Right lobe of liver (tissue), 6 donors: ENCODE results near the gene SLC22A5. TPM values are rescaled to one million over a fixed set of nuclear protein-coding genes. Genes with fewer than 3 reads are reported as not detected.

ENCODE experiments used
- ATAC-seq, 4 donors: fragments of 200-7000 bp; cut with Tn5 transposase; one replicate each; pipeline ENCODE4 v1.9.1; 2020; ENCODE audit warnings: mild to moderate bottlenecking in 4 of 4, moderate library complexity in 4 of 4
- DNase-seq, 3 donors: peaks; one replicate each; pipeline ENCODE4 v3.0.0-alpha.2; 2020
- H3K27ac ChIP-seq, 3 donors: fragments of 200-600 bp; one replicate each; pipeline ENCODE4 v1.8.0; 2022
- H3K27me3 ChIP-seq, 2 donors: fragments of 200-600 bp; one replicate each; pipeline ENCODE4 v1.8.0; 2022
- H3K36me3 ChIP-seq, 4 donors: fragments of 200-600 bp; sonication (generic) in 1 of 4; one replicate each; pipeline versions ENCODE4 v1.5.1 to v1.8.0; 2017 to 2022; ENCODE audit warnings: control low read depth in 1 of 4
- H3K4me1 ChIP-seq, 4 donors: fragments of 200-600 bp; sonication (generic) in 1 of 4; one replicate each; pipeline versions ENCODE4 v1.5.1 to v1.8.0; 2017 to 2022; ENCODE audit warnings: control low read depth in 1 of 4
- H3K4me3 ChIP-seq, 3 donors: fragments of 200-600 bp; one replicate each; pipeline ENCODE4 v1.8.0; 2022
- H3K9me3 ChIP-seq, 4 donors: fragments of 200-600 bp; sonication (generic) in 1 of 4; one replicate each; pipeline versions ENCODE4 v1.5.1 to v1.8.0; 2017 to 2022; ENCODE audit warnings: control low read depth in 1 of 4
- CTCF ChIP-seq, 4 donors: fragments of 200-600 bp in 3 of 4; fragments of 450-650 bp in 1 of 4; IDR thresholded peaks; one replicate each; pipeline versions ENCODE4 v1.5.1 to v1.8.0; 2016 to 2022; ENCODE audit warnings: antibody characterized with exemption in 4 of 4, mild to moderate bottlenecking in 2 of 4
- POLR2A ChIP-seq: fragments of 450-650 bp; IDR thresholded peaks from one replicate; pipeline ENCODE4 v1.6.1; 2017; ENCODE audit warnings: antibody characterized with exemption, mild to moderate bottlenecking
- WGBS: methylation state at CpG from one replicate; pipeline ENCODE4 v1.1.6; 2018; ENCODE audit warnings: low coverage, low lambda C conversion rate; ENCODE audit not compliant: insufficient coverage; ENCODE audit errors: missing lambda C conversion rate; 5-methylcytosine and 5-hydroxymethylcytosine counted together
- intact Hi-C, 2 donors: fragments of 100-400 bp; cut with DNase I; formaldehyde crosslinking; loops; one replicate each; pipeline versions ENCODE4 v1.11.2 to v1.14.1; 2022
- total RNA-seq, 6 experiments: library from RNA; depleted of rRNA in 2 of 6; stranded (reverse); fragments of >200 nt in 2 of 6; fragmentation: NEBNext Ultra II Directional in 3 of 6; extraction: Animal tissue kit (Norgen Biotek cat#: 25700) in 3 of 6; gene quantifications; one replicate each; pipeline versions ENCODE4 v1.1.0 to v1.2.4, GENCODE V29; 2016 to 2023
- donor health status: DM: no; HTN: yes; CAD: no.
- donor health status: DM: no; HTN: no; CAD: no.
- donor health status: DM: no; HTN: no; CAD: no.
- donor health status: DM: no; HTN: yes; CAD: no.
- donor health status: DM: no; HTN: yes; CAD: no.

The SLC22A5 gene
- total RNA-seq, 6 experiments from 2014 or later, result 4.7 to 11.1 (median 6.5) TPM

- H3K4me3 ChIP-seq, result peak overlapping the region in 2 of 3 donors; percentile 79 to 83
Observed at GRCh38 chr5:132368186-132368585, 1.3 kb upstream of the SLC22A5 start.

GRCh38 chr5:132369007-132369473, 470 bp upstream of the SLC22A5 start:
- no peaks in the 10 kb centered on the region for H3K36me3 ChIP-seq
- peak overlapping the region; percentile 69 to 88 (median 78) for H3K27ac ChIP-seq
- H3K9me3 ChIP-seq, result no peaks in the 10 kb centered on the region
- no peaks in the 10 kb centered on the region for H3K27me3 ChIP-seq
- intact Hi-C loops, result no loop called here
- peak overlapping the region; percentile 79 to 83 (median 82) for H3K4me3 ChIP-seq
- WGBS, result 1% methylated on average over 8 of the region's 9 CpGs
- no peak for TF ChIP-seq CTCF (IDR thresholded peaks at IDR 0.05)
- TF ChIP-seq POLR2A, result no peak
- peaks cover 0 to 41% (median 19%) of the 10 kb centered on the region in 4 donors for H3K4me1 ChIP-seq
- DNase-seq (no peak), ATAC-seq (peak; percentile 4 to 41 (median 38))

More at GRCh38 chr5:132368186-132368585, 1.3 kb upstream of the SLC22A5 start:
- H3K36me3 ChIP-seq, result no peaks in the 10 kb centered on the region
- ATAC-seq (no peak), DNase-seq (no peak)
- no peaks in the 10 kb centered on the region for H3K9me3 ChIP-seq
- TF ChIP-seq CTCF (IDR thresholded peaks at IDR 0.05) (no peak), POLR2A (no peak)
- 42% methylated on average over 4 of the region's 4 CpGs for WGBS
- H3K27ac ChIP-seq, result peak overlapping the region in 2 of 3 donors; percentile 78 to 88
- H3K4me1 ChIP-seq, result peaks cover 0 to 50% (median 20%) of the 10 kb centered on the region in 4 donors
- intact Hi-C loops, result no loop called here
- H3K27me3 ChIP-seq, result no peaks in the 10 kb centered on the region

GRCh38 chr5:132370181-132370970, 866 bp downstream of the SLC22A5 start:
- Histone ChIP-seq H3K4me3 (peak overlapping the region; percentile 79 to 83 (median 82)), H3K4me1 (peaks cover 0 to 33% (median 18%) of the 10 kb centered on the region in 4 donors), H3K27ac (peak overlapping the region; percentile 69 to 88 (median 78)), H3K27me3 (no peaks in the 10 kb centered on the region), H3K36me3 (no peaks in the 10 kb centered on the region), H3K9me3 (no peaks in the 10 kb centered on the region)
- 14% methylated on average over 3 of the region's 34 CpGs for WGBS
- no peak for TF ChIP-seq POLR2A
- no peak for TF ChIP-seq CTCF (IDR thresholded peaks at IDR 0.05)
- intact Hi-C loops, result no loop called here
- ATAC-seq (peak; percentile 2 to 5 (median 3)), DNase-seq (peak in 1 of 3 donors; percentile 37)

- 47% methylated on average over 17 of the region's 19 CpGs for WGBS
- TF ChIP-seq POLR2A, result no peak
- no peak for TF ChIP-seq CTCF (IDR thresholded peaks at IDR 0.05)
- intact Hi-C loops, result no loop called here
- H3K4me1 ChIP-seq, result peaks cover 0 to 33% (median 18%) of the 10 kb centered on the region in 4 donors
- H3K27ac ChIP-seq, result no peak overlapping the region
- DNase-seq (no peak), ATAC-seq (peak in 1 of 4 donors; percentile 7)
- peak overlapping the region; percentile 79 to 83 (median 82) for H3K4me3 ChIP-seq
- H3K27me3 ChIP-seq, result no peaks in the 10 kb centered on the region
- H3K9me3 ChIP-seq, result no peaks in the 10 kb centered on the region
- H3K36me3 ChIP-seq, result no peaks in the 10 kb centered on the region
Observed at GRCh38 chr5:132370971-132371602, 1.6 kb downstream of the SLC22A5 start.
